ENCODE data around the gene SULT1E1.

Gene SULT1E1

GRCh38 chr4:69860052-69860451 lies at the start of gene SULT1E1:
Gene SULT1E1 (minus strand): TSS chr4:69860145. CDS start chr4:69857644, 2,501 bp downstream.
- no peak for DNase-seq

- DNase-seq: no peak
Observed at GRCh38 chr4:69909195-69909594, 49.2 kb upstream of the SULT1E1 start.

GRCh38 chr4:69907151-69907550 lies 47.2 kb upstream of the SULT1E1 start:
- DNase-seq: no peak

GRCh38 chr4:69896530-69897116 lies 36.7 kb upstream of the SULT1E1 start:
- DNase-seq: no peak

GRCh38 chr4:69894721-69895120 lies 34.8 kb upstream of the SULT1E1 start:
- no peak for DNase-seq

GRCh38 chr4:69894186-69894585 lies 34.2 kb upstream of the SULT1E1 start:
- no peak for DNase-seq

GRCh38 chr4:69888336-69888735 lies 28.4 kb upstream of the SULT1E1 start:
- DNase-seq: no peak

GRCh38 chr4:69882150-69882549 lies 22.2 kb upstream of the SULT1E1 start:
- no peak for DNase-seq

- DNase-seq: no peak
Observed at GRCh38 chr4:69881173-69881773, 21.3 kb upstream of the SULT1E1 start.

- no peak for DNase-seq
Observed at GRCh38 chr4:69878250-69878649, 18.3 kb upstream of the SULT1E1 start.

- no peak for DNase-seq
Observed at GRCh38 chr4:69877453-69877852, 17.5 kb upstream of the SULT1E1 start.

GRCh38 chr4:69876071-69876470 lies 16.1 kb upstream of the SULT1E1 start:
- DNase-seq: no peak

GRCh38 chr4:69875576-69875975 lies 15.6 kb upstream of the SULT1E1 start:
- DNase-seq: no peak

- no peak for DNase-seq
Observed at GRCh38 chr4:69874507-69874906, 14.6 kb upstream of the SULT1E1 start.

- no peak for DNase-seq
Observed at GRCh38 chr4:69861756-69862155, 1.8 kb upstream of the SULT1E1 start.

GRCh38 chr4:69860521-69861298 lies 765 bp upstream of the SULT1E1 start:
- no peak for DNase-seq

- DNase-seq: no peak
Observed at GRCh38 chr4:69859140-69859685, 732 bp downstream of the SULT1E1 start.

- no peak for DNase-seq
Observed at GRCh38 chr4:69858690-69859089, 1.3 kb downstream of the SULT1E1 start.

- DNase-seq: no peak
Observed at GRCh38 chr4:69855822-69856221, 4.1 kb downstream of the SULT1E1 start.

- no peak for DNase-seq
Observed at GRCh38 chr4:69849969-69850368, 10.0 kb downstream of the SULT1E1 start.

- DNase-seq: no peak
Observed at GRCh38 chr4:69849297-69849696, 10.6 kb downstream of the SULT1E1 start.

GRCh38 chr4:69848028-69848427 lies 11.9 kb downstream of the SULT1E1 start:
- no peak for DNase-seq

GRCh38 chr4:69843932-69844331 lies 16.0 kb downstream of the SULT1E1 start:
- no peak for DNase-seq

GRCh38 chr4:69843301-69843700 lies 16.6 kb downstream of the SULT1E1 start:
- no peak for DNase-seq

Measured in cerebellar nuclear complex (tissue), 1 donor.